Neural progenitor cell (in vitro differentiated cells): ENCODE results near the gene FAM234B. TPM values are rescaled to one million over a fixed set of nuclear protein-coding genes. Genes with fewer than 3 reads are reported as not detected.

Source experiments
- DNase-seq: peaks from one replicate; pipeline ENCODE4 v3.0.0-alpha.2; 2016; ENCODE audit warnings: low spot score
- H2AFZ ChIP-seq: fragments of 200-600 bp; sonication (generic); replicated peaks from 2 replicates; pipeline ENCODE4 v1.6.1; 2016; ENCODE audit warnings: antibody characterized with exemption
- H3F3A ChIP-seq: fragments of 200-600 bp; sonication (generic); 2 replicates; pipeline ENCODE4 v1.6.1; 2016; ENCODE audit warnings: antibody characterized with exemption, low read depth
- H3K27ac ChIP-seq: fragments of 200-600 bp; sonication (generic); 2 replicates; pipeline ENCODE4 v1.5.1; 2016; ENCODE audit warnings: mild to moderate bottlenecking
- H3K27me3 ChIP-seq: fragments of 200-600 bp; sonication (generic); 2 replicates; pipeline ENCODE4 v1.6.1; 2016; ENCODE audit warnings: mild to moderate bottlenecking, moderate library complexity
- H3K36me3 ChIP-seq: fragments of 200-600 bp; sonication (generic); 2 replicates; pipeline ENCODE4 v1.5.1; 2016
- H3K4me1 ChIP-seq: fragments of 200-600 bp; sonication (generic); 2 replicates; pipeline ENCODE4 v1.6.1; 2016; ENCODE audit warnings: mixed run types
- H3K4me2 ChIP-seq: fragments of 200-600 bp; sonication (generic); 2 replicates; pipeline ENCODE4 v1.6.1; 2016
- H3K4me3 ChIP-seq: fragments of 200-600 bp; sonication (generic); 2 replicates; pipeline ENCODE4 v1.5.1; 2016
- H3K79me2 ChIP-seq: fragments of 200-600 bp; sonication (generic); 2 replicates; pipeline ENCODE4 v1.6.1; 2016; ENCODE audit warnings: low read depth
- H3K9ac ChIP-seq: fragments of 200-600 bp; sonication (generic); 2 replicates; pipeline ENCODE4 v1.6.1; 2016
- H3K9me3 ChIP-seq: fragments of 200-600 bp; sonication (generic); 2 replicates; pipeline ENCODE4 v1.5.1; 2016; ENCODE audit warnings: low read depth
- H4K20me1 ChIP-seq: fragments of 200-600 bp; sonication (generic); 2 replicates; pipeline ENCODE4 v1.6.1; 2016; ENCODE audit warnings: low read depth
- H3K27ac Mint-ChIP-seq: 3 replicates; pipeline ENCODE4 v1.8.0; 2021; ENCODE audit warnings: mixed read lengths
- H3K27me3 Mint-ChIP-seq: 2 replicates; pipeline ENCODE4 v1.8.0; 2022; ENCODE audit warnings: low read depth, mild to moderate bottlenecking, inconsistent platforms, moderate library complexity, mixed read lengths; ENCODE audit not compliant: insufficient read depth
- H3K36me3 Mint-ChIP-seq: 3 replicates; pipeline ENCODE4 v1.8.0; 2021; ENCODE audit warnings: mixed read lengths
- H3K4me1 Mint-ChIP-seq: 3 replicates; pipeline ENCODE4 v1.8.0; 2021; ENCODE audit warnings: mixed read lengths
- H3K4me3 Mint-ChIP-seq: 3 replicates; pipeline ENCODE4 v1.8.0; 2021; ENCODE audit warnings: mild to moderate bottlenecking, moderate library complexity, mixed read lengths
- H3K9me3 Mint-ChIP-seq: 3 replicates; pipeline ENCODE4 v1.8.0; 2020; ENCODE audit warnings: mixed read lengths
- EZH2 ChIP-seq: fragments of 200-600 bp; sonication (generic); IDR thresholded peaks from 2 replicates; pipeline ENCODE4 v1.6.1; 2017; ENCODE audit warnings: antibody characterized with exemption, mild to moderate bottlenecking, moderate library complexity
- EZH2phosphoT487 ChIP-seq: fragments of 200-600 bp; sonication (generic); IDR thresholded peaks from 2 replicates; pipeline ENCODE4 v1.6.1; 2017; ENCODE audit warnings: antibody characterized with exemption
- total RNA-seq: library from RNA; depleted of rRNA; stranded (reverse); fragments of >200 nt; gene quantifications from 2 replicates; pipeline ENCODE4 v1.2.3, GENCODE V29; 2015; ENCODE audit warnings: low replicate concordance
- TF ChIP-seq, protein P1 (sequence below): fragments of 200-600 bp; sonication (generic); IDR thresholded peaks from 2 replicates; pipeline ENCODE4 v1.5.1; 2017; ENCODE audit warnings: antibody characterized with exemption, mild to moderate bottlenecking

The FAM234B gene
- total RNA-seq, 1 donor from 2014 or later: 20.8 TPM

DNA sequence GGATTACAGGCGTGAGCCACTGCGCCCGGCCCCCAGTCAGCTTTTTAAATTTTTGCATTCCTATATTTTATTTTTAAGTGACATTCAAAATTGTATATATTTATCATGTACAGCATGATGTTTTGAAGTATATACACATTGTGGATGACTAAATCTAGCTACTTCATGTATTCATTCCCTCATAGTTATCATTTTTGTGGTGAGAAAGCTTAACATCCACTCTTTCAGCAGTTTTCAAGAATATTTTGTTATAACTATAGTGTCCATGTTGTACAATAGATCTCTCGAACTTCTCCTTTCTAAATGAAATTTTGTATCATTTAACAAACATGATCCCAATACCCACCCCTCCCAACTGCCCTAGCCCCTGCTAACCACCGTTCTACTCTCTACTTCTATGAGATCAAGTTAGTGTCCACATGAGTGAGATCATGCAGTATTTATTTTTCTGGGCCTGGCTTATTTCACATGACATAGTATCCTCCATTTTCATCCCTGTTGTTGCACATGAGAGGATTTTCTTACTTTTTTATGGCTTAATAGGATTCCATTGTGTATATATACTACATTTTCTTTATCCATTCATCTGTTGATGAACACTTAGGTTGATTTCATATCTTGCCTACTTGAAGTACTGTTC, 35.3 kb upstream of the FAM234B start:
- peaks cover 3% of the 10 kb centered on the region for H3K27me3 Mint-ChIP-seq
- H2AFZ ChIP-seq: no peak overlapping the region
- H3K4me1 ChIP-seq: peaks cover 6% of the 10 kb centered on the region
- no peak for DNase-seq
- no peaks in the 10 kb centered on the region for H4K20me1 ChIP-seq
- no peak overlapping the region for H3K27ac Mint-ChIP-seq
- no peaks in the 10 kb centered on the region for H3F3A ChIP-seq
- H3K27me3 ChIP-seq: no peaks in the 10 kb centered on the region
- no peaks in the 10 kb centered on the region for H3K9me3 ChIP-seq
- no peak overlapping the region for H3K4me2 ChIP-seq
- H3K9me3 Mint-ChIP-seq: no peaks in the 10 kb centered on the region
- H3K9ac ChIP-seq: no peak overlapping the region
- H3K4me1 Mint-ChIP-seq: peaks cover 4% of the 10 kb centered on the region
- H3K36me3 ChIP-seq: no peaks in the 10 kb centered on the region
- no peaks in the 10 kb centered on the region for H3K79me2 ChIP-seq
- TF ChIP-seq EZH2: no peak
- TF ChIP-seq, protein P1, sequence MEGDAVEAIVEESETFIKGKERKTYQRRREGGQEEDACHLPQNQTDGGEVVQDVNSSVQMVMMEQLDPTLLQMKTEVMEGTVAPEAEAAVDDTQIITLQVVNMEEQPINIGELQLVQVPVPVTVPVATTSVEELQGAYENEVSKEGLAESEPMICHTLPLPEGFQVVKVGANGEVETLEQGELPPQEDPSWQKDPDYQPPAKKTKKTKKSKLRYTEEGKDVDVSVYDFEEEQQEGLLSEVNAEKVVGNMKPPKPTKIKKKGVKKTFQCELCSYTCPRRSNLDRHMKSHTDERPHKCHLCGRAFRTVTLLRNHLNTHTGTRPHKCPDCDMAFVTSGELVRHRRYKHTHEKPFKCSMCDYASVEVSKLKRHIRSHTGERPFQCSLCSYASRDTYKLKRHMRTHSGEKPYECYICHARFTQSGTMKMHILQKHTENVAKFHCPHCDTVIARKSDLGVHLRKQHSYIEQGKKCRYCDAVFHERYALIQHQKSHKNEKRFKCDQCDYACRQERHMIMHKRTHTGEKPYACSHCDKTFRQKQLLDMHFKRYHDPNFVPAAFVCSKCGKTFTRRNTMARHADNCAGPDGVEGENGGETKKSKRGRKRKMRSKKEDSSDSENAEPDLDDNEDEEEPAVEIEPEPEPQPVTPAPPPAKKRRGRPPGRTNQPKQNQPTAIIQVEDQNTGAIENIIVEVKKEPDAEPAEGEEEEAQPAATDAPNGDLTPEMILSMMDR: no peak
- TF ChIP-seq EZH2phosphoT487: no peak
- no peak overlapping the region for H3K4me3 ChIP-seq
- no peak overlapping the region for H3K4me3 Mint-ChIP-seq
- H3K27ac ChIP-seq: no peak overlapping the region
- H3K36me3 Mint-ChIP-seq: no peaks in the 10 kb centered on the region

DNA sequence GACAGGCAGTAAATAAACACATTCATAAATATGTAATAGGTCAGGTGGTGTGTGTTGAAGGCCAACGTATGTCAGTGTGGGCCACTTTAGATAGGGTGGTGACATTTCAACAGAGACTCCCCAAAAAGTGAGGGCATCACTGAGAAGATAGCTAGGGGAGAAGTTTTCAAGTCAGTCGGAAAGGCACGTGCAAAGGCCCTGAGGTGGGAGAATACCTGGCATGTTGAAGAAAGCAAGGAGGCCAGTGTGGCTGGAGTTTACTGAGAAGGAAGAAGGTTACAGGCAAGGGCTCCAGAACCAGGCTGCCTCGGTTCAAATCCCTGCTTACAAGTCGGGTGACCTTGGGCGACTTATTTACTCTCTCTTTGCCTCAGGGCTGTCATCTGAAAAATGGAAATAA, 33.1 kb upstream of the FAM234B start:
- Histone ChIP-seq H3K27ac (no peak overlapping the region), H3K4me3 (no peak overlapping the region), H2AFZ (no peak overlapping the region), H3K36me3 (no peaks in the 10 kb centered on the region), H3K79me2 (no peaks in the 10 kb centered on the region), H4K20me1 (no peaks in the 10 kb centered on the region), H3K9me3 (no peaks in the 10 kb centered on the region), H3K9ac (no peak overlapping the region), H3K27me3 (no peaks in the 10 kb centered on the region), H3F3A (no peaks in the 10 kb centered on the region), H3K4me2 (no peak overlapping the region), H3K4me1 (no peaks in the 10 kb centered on the region)
- no peaks in the 10 kb centered on the region for H3K9me3 Mint-ChIP-seq
- no peak overlapping the region for H3K4me3 Mint-ChIP-seq
- H3K36me3 Mint-ChIP-seq: no peaks in the 10 kb centered on the region
- TF ChIP-seq, protein P1: no peak
- TF ChIP-seq EZH2: no peak
- no peak for TF ChIP-seq EZH2phosphoT487
- H3K27ac Mint-ChIP-seq: no peak overlapping the region
- H3K4me1 Mint-ChIP-seq: peaks cover 2% of the 10 kb centered on the region
- no peaks in the 10 kb centered on the region for H3K27me3 Mint-ChIP-seq
- DNase-seq: no peak

DNA sequence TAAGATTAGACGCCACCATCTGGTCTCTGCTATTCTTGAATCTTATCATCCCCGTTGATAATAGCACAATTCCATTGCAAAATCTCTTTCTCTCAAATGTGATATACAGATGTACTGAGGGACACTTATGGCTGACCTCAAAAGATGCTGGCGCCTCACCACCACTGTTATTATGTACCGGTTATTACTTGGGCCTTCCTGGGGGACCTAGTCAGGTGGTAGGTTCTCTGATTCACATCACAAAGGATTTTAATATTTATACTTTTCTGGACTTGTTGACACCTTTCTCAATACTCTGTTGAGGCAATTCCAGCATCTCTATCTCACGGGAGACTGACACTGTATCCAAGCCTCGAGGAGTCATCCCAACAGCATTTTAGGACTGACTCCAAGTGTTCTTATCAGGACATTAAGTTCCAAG, 21.3 kb upstream of the FAM234B start:
- TF ChIP-seq, protein P1: no peak
- no peak for TF ChIP-seq EZH2phosphoT487
- Histone ChIP-seq H3K27me3 (no peaks in the 10 kb centered on the region), H3K79me2 (no peaks in the 10 kb centered on the region), H3K27ac (no peak overlapping the region), H3K4me1 (peaks cover 10% of the 10 kb centered on the region), H3K9ac (no peak overlapping the region), H3K4me3 (no peak overlapping the region), H3K36me3 (no peaks in the 10 kb centered on the region), H3F3A (peaks cover 3% of the 10 kb centered on the region), H2AFZ (no peak overlapping the region), H3K9me3 (no peaks in the 10 kb centered on the region), H3K4me2 (no peak overlapping the region), H4K20me1 (no peaks in the 10 kb centered on the region)
- Mint-ChIP-seq H3K9me3 (no peaks in the 10 kb centered on the region), H3K36me3 (no peaks in the 10 kb centered on the region), H3K4me3 (no peak overlapping the region), H3K4me1 (no peaks in the 10 kb centered on the region), H3K27ac (no peak overlapping the region), H3K27me3 (peaks cover 7% of the 10 kb centered on the region)
- DNase-seq: no peak
